ENCODE results near the gene SBNO2.

The SBNO2 gene

GRCh38 chr19:1169921-1170885 lies 3.9 kb downstream of the SBNO2 start:
- no peak for DNase-seq (ENCODE audit: extremely low read depth, low read depth)

GRCh38 chr19:1169411-1169791 lies 4.7 kb downstream of the SBNO2 start:
- no peak for DNase-seq (ENCODE audit: extremely low read depth, low read depth)
- TF ChIP-seq, protein P1, sequence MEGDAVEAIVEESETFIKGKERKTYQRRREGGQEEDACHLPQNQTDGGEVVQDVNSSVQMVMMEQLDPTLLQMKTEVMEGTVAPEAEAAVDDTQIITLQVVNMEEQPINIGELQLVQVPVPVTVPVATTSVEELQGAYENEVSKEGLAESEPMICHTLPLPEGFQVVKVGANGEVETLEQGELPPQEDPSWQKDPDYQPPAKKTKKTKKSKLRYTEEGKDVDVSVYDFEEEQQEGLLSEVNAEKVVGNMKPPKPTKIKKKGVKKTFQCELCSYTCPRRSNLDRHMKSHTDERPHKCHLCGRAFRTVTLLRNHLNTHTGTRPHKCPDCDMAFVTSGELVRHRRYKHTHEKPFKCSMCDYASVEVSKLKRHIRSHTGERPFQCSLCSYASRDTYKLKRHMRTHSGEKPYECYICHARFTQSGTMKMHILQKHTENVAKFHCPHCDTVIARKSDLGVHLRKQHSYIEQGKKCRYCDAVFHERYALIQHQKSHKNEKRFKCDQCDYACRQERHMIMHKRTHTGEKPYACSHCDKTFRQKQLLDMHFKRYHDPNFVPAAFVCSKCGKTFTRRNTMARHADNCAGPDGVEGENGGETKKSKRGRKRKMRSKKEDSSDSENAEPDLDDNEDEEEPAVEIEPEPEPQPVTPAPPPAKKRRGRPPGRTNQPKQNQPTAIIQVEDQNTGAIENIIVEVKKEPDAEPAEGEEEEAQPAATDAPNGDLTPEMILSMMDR (IDR thresholded peaks at IDR 0.05; ENCODE audit: low read depth, low read length): no peak

More at GRCh38 chr19:1169921-1170885, 3.9 kb downstream of the SBNO2 start:
- TF ChIP-seq, protein P1 (IDR thresholded peaks at IDR 0.05; ENCODE audit: low read depth, low read length): no peak

DNA sequence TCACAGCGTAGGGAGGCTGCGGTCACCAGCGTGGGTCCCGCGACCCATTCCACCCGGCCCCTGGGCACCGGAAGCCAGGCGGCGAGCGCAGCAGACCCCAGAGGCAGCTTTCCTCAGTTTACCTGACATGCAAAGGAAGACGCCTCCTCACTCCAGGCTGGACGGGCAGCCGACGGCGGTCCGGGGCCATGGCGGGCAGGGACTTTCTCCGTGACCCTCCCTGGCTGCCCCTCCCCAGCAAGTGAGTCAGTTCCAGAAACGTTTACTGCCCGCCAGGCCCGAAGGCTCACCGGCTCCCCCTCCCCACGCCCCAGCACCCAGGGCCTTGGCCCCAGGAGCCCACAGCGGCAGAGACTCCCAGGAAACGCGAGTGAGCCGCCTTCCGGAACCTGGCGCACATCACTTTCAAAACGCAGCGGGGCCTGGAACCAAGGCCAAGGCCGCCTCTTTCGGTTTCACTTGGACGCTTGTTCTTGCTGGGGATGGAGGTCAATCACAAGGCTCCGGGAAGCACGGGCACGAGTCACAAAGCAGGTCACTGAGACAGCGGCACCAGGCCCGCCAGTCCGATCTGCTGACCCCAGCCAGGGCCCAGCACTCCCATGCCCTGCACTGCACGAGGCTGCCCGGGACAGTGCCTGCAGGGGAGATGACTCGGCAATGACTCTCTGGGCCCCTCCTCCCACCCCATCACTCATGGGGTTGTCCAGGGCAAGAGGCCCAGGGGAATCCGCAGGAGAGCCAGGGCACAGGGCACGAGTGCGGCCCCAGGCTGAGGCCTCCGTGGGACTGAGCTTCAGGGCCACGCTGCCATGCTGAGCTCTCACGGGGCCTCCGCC lies 5.3 kb downstream of the SBNO2 start:
- no peak for DNase-seq (ENCODE audit: extremely low read depth, low read depth)

GRCh38 chr19:1167687-1168571 lies 6.1 kb downstream of the SBNO2 start:
- DNase-seq (ENCODE audit: extremely low read depth, low read depth): no peak
- TF ChIP-seq, protein P1 (IDR thresholded peaks at IDR 0.05; ENCODE audit: low read depth, low read length): no peak

More for the DNA sequence above, 5.3 kb downstream of the SBNO2 start:
- TF ChIP-seq, protein P1 (IDR thresholded peaks at IDR 0.05; ENCODE audit: low read depth, low read length): no peak

- DNase-seq (ENCODE audit: extremely low read depth, low read depth): no peak
- TF ChIP-seq, protein P1 (IDR thresholded peaks at IDR 0.05; ENCODE audit: low read depth, low read length): no peak
Observed at GRCh38 chr19:1166872-1167573, 7.0 kb downstream of the SBNO2 start.

All from AG09319 (cell line).